Endodermal cell (in vitro differentiated cells): ENCODE data around the gene C10orf67. TPM values are rescaled to one million over a fixed set of nuclear protein-coding genes. Genes with fewer than 3 reads are reported as not detected.

ENCODE experiments used
- DNase-seq: peaks from one replicate; pipeline ENCODE4 v3.0.0-alpha.2; 2017
- H3K27ac ChIP-seq: 2 replicates; pipeline ENCODE4 v1.5.1; 2013; ENCODE audit warnings: mild to moderate bottlenecking, low read depth, low read length, moderate library complexity
- H3K27me3 ChIP-seq: 2 replicates; pipeline ENCODE4 v1.6.1; 2013; ENCODE audit warnings: mild to moderate bottlenecking, low read length, moderate library complexity; ENCODE audit not compliant: insufficient read depth, control insufficient read depth, poor library complexity, severe bottlenecking
- H3K36me3 ChIP-seq: 2 replicates; pipeline ENCODE4 v1.7.0; 2013; ENCODE audit warnings: mild to moderate bottlenecking, low read length, moderate library complexity; ENCODE audit not compliant: control insufficient read depth, insufficient read depth
- H3K4me1 ChIP-seq: one replicate; pipeline ENCODE4 v1.7.0; 2013; ENCODE audit warnings: low read length; ENCODE audit not compliant: control insufficient read depth, insufficient read depth
- H3K4me3 ChIP-seq: 2 replicates; pipeline ENCODE4 v1.5.1; 2013; ENCODE audit warnings: mild to moderate bottlenecking, low read length, moderate library complexity
- H3K9ac ChIP-seq: 2 replicates; pipeline ENCODE4 v1.6.1; 2013; ENCODE audit warnings: mild to moderate bottlenecking, low read length, moderate library complexity; ENCODE audit not compliant: poor library complexity, severe bottlenecking; ENCODE audit errors: extremely low read depth
- H3K9me3 ChIP-seq: 2 replicates; pipeline ENCODE4 v1.6.1; 2013; ENCODE audit warnings: mild to moderate bottlenecking, low read length, moderate library complexity; ENCODE audit not compliant: control insufficient read depth
- H3K27ac Mint-ChIP-seq: 2 replicates; pipeline ENCODE4 v1.8.0; 2020; ENCODE audit warnings: mixed read lengths
- H3K27me3 Mint-ChIP-seq: 2 replicates; pipeline ENCODE4 v1.8.0; 2021; ENCODE audit warnings: mild to moderate bottlenecking, mixed read lengths; ENCODE audit not compliant: insufficient read depth
- H3K36me3 Mint-ChIP-seq: 2 replicates; pipeline ENCODE4 v1.8.0; 2020; ENCODE audit warnings: low read depth, mixed read lengths
- H3K4me1 Mint-ChIP-seq: 2 replicates; pipeline ENCODE4 v1.8.0; 2020; ENCODE audit warnings: mixed read lengths
- H3K4me3 Mint-ChIP-seq: 2 replicates; pipeline ENCODE4 v1.8.0; 2020; ENCODE audit warnings: mild to moderate bottlenecking, moderate library complexity, mixed read lengths
- H3K9me3 Mint-ChIP-seq: 2 replicates; pipeline ENCODE4 v1.8.0; 2020; ENCODE audit warnings: mild to moderate bottlenecking, mixed read lengths
- CTCF ChIP-seq: fragments of 200-600 bp; sonication (generic); conservative IDR thresholded peaks from 2 replicates; pipeline ENCODE4 v1.5.0; 2021; ENCODE audit warnings: antibody characterized with exemption, mild to moderate bottlenecking
- WGBS, 2 experiments: methylation state at CpG; one replicate each; pipeline versions ENCODE4 v1.1.5 to v1.1.7; 2013; ENCODE audit warnings: missing lambda C conversion rate in 2 of 2, mixed read lengths in 1 of 2; ENCODE audit not compliant: insufficient coverage in 1 of 2, insufficient read length in 1 of 2; 5-methylcytosine and 5-hydroxymethylcytosine counted together
- total RNA-seq, 2 donors: library from RNA; stranded (reverse); fragmentation: NEBNext Ultra II Directional in 1 of 2; extraction: Animal tissue kit (Norgen Biotek cat#: 25700) in 1 of 2; gene quantifications; 2 replicates in 1 of 2; 3 replicates in 1 of 2; pipeline ENCODE4 v1.2.1, GENCODE V29; 2021

The C10orf67 gene
- total RNA-seq, 2 donors from 2014 or later = not detected

GRCh38 chr10:23330948-23331347 lies 13.6 kb downstream of the C10orf67 start:
- Mint-ChIP-seq H3K27me3 (peaks cover 7% of the 10 kb centered on the region), H3K4me1 (no peaks in the 10 kb centered on the region), H3K4me3 (no peak overlapping the region), H3K27ac (no peak overlapping the region), H3K36me3 (no peaks in the 10 kb centered on the region), H3K9me3 (no peaks in the 10 kb centered on the region)
- no peak for TF ChIP-seq CTCF
- Histone ChIP-seq H3K9ac (no peak overlapping the region), H3K4me3 (no peak overlapping the region), H3K36me3 (no peaks in the 10 kb centered on the region), H3K9me3 (no peaks in the 10 kb centered on the region), H3K27ac (no peak overlapping the region), H3K27me3 (no peaks in the 10 kb centered on the region), H3K4me1 (no peaks in the 10 kb centered on the region)
- DNase-seq = no peak
- WGBS, 2 experiments = 33 to 88% methylated on average over 1 to 5 of the region's 7 CpGs

GRCh38 chr10:23326544-23327307 lies 17.9 kb downstream of the C10orf67 start:
- no peak for TF ChIP-seq CTCF
- Mint-ChIP-seq H3K36me3 (no peaks in the 10 kb centered on the region), H3K27ac (no peak overlapping the region), H3K27me3 (peaks cover 4% of the 10 kb centered on the region), H3K4me1 (no peaks in the 10 kb centered on the region), H3K4me3 (no peak overlapping the region), H3K9me3 (no peaks in the 10 kb centered on the region)
- Histone ChIP-seq H3K4me3 (no peak overlapping the region), H3K36me3 (no peaks in the 10 kb centered on the region), H3K9me3 (no peaks in the 10 kb centered on the region), H3K4me1 (no peaks in the 10 kb centered on the region), H3K9ac (no peak overlapping the region), H3K27me3 (no peaks in the 10 kb centered on the region), H3K27ac (no peak overlapping the region)
- DNase-seq = no peak
- WGBS, 2 experiments = 89 to 93% methylated on average over 2 to 4 of the region's 5 CpGs

GRCh38 chr10:23325132-23325531 lies 19.5 kb downstream of the C10orf67 start:
- DNase-seq = no peak

More at GRCh38 chr10:23325132-23325531, 19.5 kb downstream of the C10orf67 start:
- TF ChIP-seq CTCF = no peak
- no peak overlapping the region for H3K9ac ChIP-seq
- WGBS, 2 experiments = 100% methylated on average over 1 of the region's 1 CpG
- no peak overlapping the region for H3K27ac ChIP-seq
- no peaks in the 10 kb centered on the region for H3K27me3 Mint-ChIP-seq
- no peak overlapping the region for H3K4me3 Mint-ChIP-seq
- no peaks in the 10 kb centered on the region for H3K27me3 ChIP-seq
- no peaks in the 10 kb centered on the region for H3K4me1 Mint-ChIP-seq
- H3K9me3 ChIP-seq = no peaks in the 10 kb centered on the region
- no peaks in the 10 kb centered on the region for H3K36me3 Mint-ChIP-seq
- no peak overlapping the region for H3K27ac Mint-ChIP-seq
- H3K36me3 ChIP-seq = no peaks in the 10 kb centered on the region
- no peaks in the 10 kb centered on the region for H3K9me3 Mint-ChIP-seq
- H3K4me3 ChIP-seq = no peak overlapping the region
- no peaks in the 10 kb centered on the region for H3K4me1 ChIP-seq
